Mesothelial cell of epicardium (in vitro differentiated cells): ENCODE results near the gene TYSND1. TPM values are rescaled to one million over a fixed set of nuclear protein-coding genes. Genes with fewer than 3 reads are reported as not detected.
A peak's percentile ranks its signal among the peaks of the same experiment; 100 is the strongest.

Experiments used
- DNase-seq, 2 experiments: peaks; one replicate each; pipeline ENCODE4 v3.0.0; 2021; ENCODE audit warnings: low spot score in 2 of 2; ENCODE audit not compliant: unreplicated experiment in 2 of 2
- H3K27ac Mint-ChIP-seq: 2 replicates; pipeline ENCODE4 v1.8.0; 2021; ENCODE audit warnings: mixed read lengths
- H3K27me3 Mint-ChIP-seq: 2 replicates; pipeline ENCODE4 v1.8.0; 2021; ENCODE audit warnings: low read depth, mixed read lengths
- H3K36me3 Mint-ChIP-seq: 2 replicates; pipeline ENCODE4 v1.8.0; 2021; ENCODE audit warnings: mixed read lengths
- H3K4me1 Mint-ChIP-seq: 2 replicates; pipeline ENCODE4 v1.8.0; 2021; ENCODE audit warnings: mixed read lengths
- H3K4me3 Mint-ChIP-seq: 2 replicates; pipeline ENCODE4 v1.8.0; 2021; ENCODE audit warnings: mild to moderate bottlenecking, moderate library complexity, mixed read lengths
- H3K9me3 Mint-ChIP-seq: 2 replicates; pipeline ENCODE4 v1.8.0; 2021; ENCODE audit warnings: mixed read lengths
- CTCF ChIP-seq: fragments of 200-600 bp; sonication (generic); IDR thresholded peaks from one replicate; pipeline ENCODE4 v1.5.0; 2021; ENCODE audit warnings: antibody characterized with exemption; ENCODE audit not compliant: unreplicated experiment
- total RNA-seq: library from RNA; stranded (reverse); gene quantifications from 3 replicates; pipeline ENCODE4 v1.2.1, GENCODE V29; 2021

The TYSND1 gene
- total RNA-seq, 1 donor from 2014 or later, result 19.9 TPM

- Mint-ChIP-seq H3K27ac (peak overlapping the region; percentile 98), H3K4me3 (peak overlapping the region; percentile 96), H3K27me3 (no peaks in the 10 kb centered on the region), H3K9me3 (peaks cover 3% of the 10 kb centered on the region), H3K36me3 (peaks cover 4% of the 10 kb centered on the region), H3K4me1 (peaks cover 21% of the 10 kb centered on the region)
- TF ChIP-seq CTCF, result no peak
- no peak for DNase-seq
These were observed 22.5 kb upstream of the TYSND1 start for GRCh38 chr10:70169011-70169410.

- peak overlapping the region; percentile 1 for H3K4me3 Mint-ChIP-seq
- peaks cover 3% of the 10 kb centered on the region for H3K9me3 Mint-ChIP-seq
- no peak for TF ChIP-seq CTCF
These were observed 20.7 kb upstream of the TYSND1 start for GRCh38 chr10:70167246-70167645.

GRCh38 chr10:70166394-70166793 lies 19.9 kb upstream of the TYSND1 start:
- TF ChIP-seq CTCF, result no peak
- Mint-ChIP-seq H3K4me3 (no peak overlapping the region), H3K36me3 (peaks cover 7% of the 10 kb centered on the region), H3K27ac (peak overlapping the region; percentile 0), H3K27me3 (no peaks in the 10 kb centered on the region), H3K9me3 (peaks cover 3% of the 10 kb centered on the region), H3K4me1 (peaks cover 26% of the 10 kb centered on the region)
- DNase-seq, result no peak

More at GRCh38 chr10:70167246-70167645, 20.7 kb upstream of the TYSND1 start:
- Mint-ChIP-seq H3K27me3 (no peaks in the 10 kb centered on the region), H3K27ac (peak overlapping the region; percentile 13), H3K4me1 (peaks cover 26% of the 10 kb centered on the region), H3K36me3 (peaks cover 4% of the 10 kb centered on the region)
- DNase-seq, result no peak

- Mint-ChIP-seq H3K27ac (no peak overlapping the region), H3K4me3 (no peak overlapping the region), H3K27me3 (no peaks in the 10 kb centered on the region), H3K9me3 (no peaks in the 10 kb centered on the region), H3K36me3 (peaks cover 16% of the 10 kb centered on the region), H3K4me1 (peaks cover 17% of the 10 kb centered on the region)
- TF ChIP-seq CTCF, result no peak
- no peak for DNase-seq
These were observed 17.7 kb upstream of the TYSND1 start for GRCh38 chr10:70164163-70164562.

GRCh38 chr10:70163448-70163847 lies 16.9 kb upstream of the TYSND1 start:
- peaks cover 16% of the 10 kb centered on the region for H3K36me3 Mint-ChIP-seq
- no peak overlapping the region for H3K27ac Mint-ChIP-seq
- no peak for TF ChIP-seq CTCF
- H3K27me3 Mint-ChIP-seq, result no peaks in the 10 kb centered on the region
- no peak for DNase-seq
- no peak overlapping the region for H3K4me3 Mint-ChIP-seq
- H3K9me3 Mint-ChIP-seq, result no peaks in the 10 kb centered on the region
- peaks cover 10% of the 10 kb centered on the region for H3K4me1 Mint-ChIP-seq

GRCh38 chr10:70162892-70163201 lies 16.3 kb upstream of the TYSND1 start:
- Mint-ChIP-seq H3K9me3 (no peaks in the 10 kb centered on the region), H3K4me3 (no peak overlapping the region), H3K27ac (peak overlapping the region; percentile 70), H3K4me1 (peaks cover 8% of the 10 kb centered on the region), H3K27me3 (no peaks in the 10 kb centered on the region), H3K36me3 (peaks cover 20% of the 10 kb centered on the region)
- no peak for DNase-seq
- no peak for TF ChIP-seq CTCF
